Activated T-cell treated with anti-CD3 and anti-CD28 coated beads, Interleukin-2, amount 50 U/mL, for 24 hours (primary cell): ENCODE results near the gene FRMPD4.
"Not testable (repeated sequence)": the region's sequence is repeated elsewhere in the genome, so short reads cannot be mapped to it uniquely, and the experiment has no call there.

Experiments used
- DNase-seq: peaks from one replicate; pipeline ENCODE4 v3.0.0-alpha.2; 2020
- H3K27ac Mint-ChIP-seq: 2 replicates; pipeline ENCODE4 v1.8.0; 2020; ENCODE audit warnings: mild to moderate bottlenecking, mixed read lengths
- H3K27me3 Mint-ChIP-seq: 2 replicates; pipeline ENCODE4 v1.8.0; 2020; ENCODE audit warnings: mixed read lengths
- H3K36me3 Mint-ChIP-seq: 2 replicates; pipeline ENCODE4 v1.8.0; 2020; ENCODE audit warnings: low read depth, mixed read lengths
- H3K4me1 Mint-ChIP-seq: 2 replicates; pipeline ENCODE4 v1.8.0; 2020; ENCODE audit warnings: low read depth, mixed read lengths
- H3K4me3 Mint-ChIP-seq: 2 replicates; pipeline ENCODE4 v1.8.0; 2020; ENCODE audit warnings: mild to moderate bottlenecking, moderate library complexity, mixed read lengths
- H3K9me3 Mint-ChIP-seq: 2 replicates; pipeline ENCODE4 v1.8.0; 2020; ENCODE audit warnings: mixed read lengths

The FRMPD4 gene

DNA sequence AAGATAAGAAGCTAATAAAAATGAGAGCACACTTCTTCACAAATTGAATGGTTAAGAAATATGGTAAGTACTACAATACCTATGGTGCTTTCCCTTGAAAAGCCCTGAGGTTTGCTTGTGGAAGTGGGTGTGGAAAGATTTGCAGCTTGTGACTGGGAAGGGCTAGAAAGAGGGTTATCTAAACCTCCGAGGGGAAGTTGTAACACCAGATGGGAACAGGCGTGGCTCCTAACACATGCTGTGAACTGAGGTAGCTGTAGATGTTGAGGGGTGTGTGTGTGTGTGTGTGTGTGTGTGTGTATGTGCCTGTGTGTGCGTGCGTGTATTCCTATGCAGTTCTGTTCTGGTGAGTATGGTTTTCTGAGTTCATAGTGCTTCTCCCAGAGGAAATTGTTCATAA lies 21.5 kb downstream of the FRMPD4 start:
- Mint-ChIP-seq H3K4me1 (no peaks in the 10 kb centered on the region), H3K4me3 (no peak overlapping the region), H3K36me3 (no peaks in the 10 kb centered on the region), H3K27me3 (peaks cover 8% of the 10 kb centered on the region), H3K9me3 (no peaks in the 10 kb centered on the region), H3K27ac (no peak overlapping the region)
- DNase-seq, result no peak

DNA sequence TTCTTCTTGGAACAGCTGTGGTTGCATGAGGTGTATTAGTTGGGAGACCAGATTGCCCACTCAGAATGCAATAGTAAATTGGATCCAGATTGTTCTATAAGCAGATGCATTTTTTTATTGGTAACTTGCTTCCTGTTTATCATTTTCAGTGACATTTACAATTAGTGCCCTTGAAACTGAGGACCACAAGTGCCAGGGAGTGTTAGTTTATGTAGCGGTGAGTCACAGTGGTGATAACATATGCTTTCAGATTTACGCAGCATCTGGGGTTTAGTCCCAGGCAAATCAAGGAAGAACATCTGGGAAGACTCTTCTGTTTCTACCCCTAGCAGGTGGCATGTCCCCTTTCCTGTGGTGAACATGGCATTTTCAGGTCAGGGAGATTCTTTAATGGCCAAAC lies 24.1 kb downstream of the FRMPD4 start:
- peaks cover 8% of the 10 kb centered on the region for H3K27me3 Mint-ChIP-seq
- no peak overlapping the region for H3K4me3 Mint-ChIP-seq
- H3K9me3 Mint-ChIP-seq, result no peaks in the 10 kb centered on the region
- no peak overlapping the region for H3K27ac Mint-ChIP-seq
- no peaks in the 10 kb centered on the region for H3K4me1 Mint-ChIP-seq
- H3K36me3 Mint-ChIP-seq, result no peaks in the 10 kb centered on the region
- no peak for DNase-seq

DNA sequence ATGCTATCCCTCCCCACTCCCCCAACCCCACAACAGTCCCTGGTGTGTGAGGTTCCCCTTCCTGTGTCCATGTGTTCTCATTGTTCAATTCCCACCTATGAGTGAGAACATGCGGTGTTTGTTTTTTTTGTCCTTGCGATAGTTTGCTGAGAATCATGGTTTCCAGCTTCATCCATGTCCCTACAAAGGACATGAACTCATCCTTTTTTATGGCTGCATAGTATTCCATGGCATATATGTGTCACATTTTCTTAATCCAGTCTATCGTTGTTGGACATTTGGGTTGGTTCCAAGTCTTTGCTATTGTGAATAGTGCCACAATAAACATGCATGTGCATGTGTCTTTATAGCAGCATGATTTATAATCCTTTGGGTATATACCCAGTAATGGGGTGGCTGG lies 25.9 kb downstream of the FRMPD4 start:
- DNase-seq, H3K36me3 Mint-ChIP-seq, H3K4me3 Mint-ChIP-seq, H3K27ac Mint-ChIP-seq, H3K9me3 Mint-ChIP-seq, H3K4me1 Mint-ChIP-seq: not testable (repeated sequence)
- peaks cover 16% of the 10 kb centered on the region for H3K27me3 Mint-ChIP-seq

DNA sequence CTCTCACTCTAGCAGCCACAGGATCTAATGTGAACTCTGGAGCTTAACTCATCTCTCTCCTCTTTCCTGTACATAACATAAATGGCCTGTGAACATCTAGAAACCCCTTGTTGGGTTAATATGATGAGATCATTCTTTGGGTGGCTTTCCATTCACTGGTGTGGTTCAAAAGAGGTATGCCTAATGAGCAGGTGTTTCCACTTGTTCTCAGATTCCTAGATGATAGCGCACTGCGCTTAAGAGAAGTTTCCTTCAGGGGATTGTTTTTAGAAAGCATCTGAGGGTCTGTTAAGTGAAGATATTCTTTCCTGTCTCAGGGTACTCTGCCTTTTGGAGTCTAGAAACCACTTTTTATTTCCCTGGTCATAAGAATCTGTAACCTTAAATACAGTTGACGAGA lies 32.5 kb downstream of the FRMPD4 start:
- DNase-seq, result no peak
- no peaks in the 10 kb centered on the region for H3K4me1 Mint-ChIP-seq
- H3K27ac Mint-ChIP-seq, result no peak overlapping the region
- H3K4me3 Mint-ChIP-seq, result no peak overlapping the region
- H3K36me3 Mint-ChIP-seq, result no peaks in the 10 kb centered on the region
- H3K9me3 Mint-ChIP-seq, result no peaks in the 10 kb centered on the region
- H3K27me3 Mint-ChIP-seq, result peaks cover 13% of the 10 kb centered on the region

DNA sequence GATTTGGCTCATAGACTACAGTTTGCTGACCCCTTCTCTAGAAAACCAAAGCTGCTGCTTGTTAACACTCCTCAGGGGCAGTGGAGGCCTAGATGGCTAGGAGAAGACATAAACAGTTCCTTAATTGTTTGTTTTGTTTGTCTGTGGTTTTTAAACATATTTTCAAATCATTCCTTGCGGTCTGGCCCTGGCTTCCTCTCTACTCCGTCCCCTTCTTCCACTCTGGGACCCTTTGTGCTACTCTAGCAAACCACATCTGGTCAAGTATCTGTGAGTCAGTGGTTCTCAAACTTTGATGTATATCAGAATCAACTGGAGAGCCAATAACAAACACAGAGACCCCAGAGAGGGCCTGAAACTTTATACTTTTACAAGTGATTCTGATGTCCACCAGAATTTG lies 36.1 kb downstream of the FRMPD4 start:
- Mint-ChIP-seq H3K27me3 (peaks cover 8% of the 10 kb centered on the region), H3K4me3 (no peak overlapping the region), H3K27ac (no peak overlapping the region), H3K36me3 (no peaks in the 10 kb centered on the region), H3K9me3 (no peaks in the 10 kb centered on the region), H3K4me1 (no peaks in the 10 kb centered on the region)
- no peak for DNase-seq

DNA sequence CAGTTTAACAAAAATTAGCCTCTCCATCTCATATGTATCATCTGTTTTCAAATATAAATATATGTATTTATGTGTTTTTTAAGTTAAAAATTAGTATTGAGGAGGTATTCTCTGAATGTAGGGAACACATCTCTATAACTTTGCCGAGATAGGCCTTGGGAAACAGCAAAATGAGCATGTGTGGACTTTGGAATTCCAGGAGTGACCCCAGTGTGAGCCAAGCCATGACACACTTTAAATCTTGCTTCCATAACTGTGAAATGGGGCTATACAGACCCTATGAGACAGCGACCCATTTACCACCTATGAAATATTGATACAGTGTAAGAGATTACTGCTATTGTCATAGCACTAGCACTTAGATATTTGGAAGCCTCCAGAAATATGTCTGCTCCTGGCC lies 58.8 kb downstream of the FRMPD4 start:
- no peaks in the 10 kb centered on the region for H3K4me1 Mint-ChIP-seq
- peaks cover 31% of the 10 kb centered on the region for H3K27me3 Mint-ChIP-seq
- no peaks in the 10 kb centered on the region for H3K36me3 Mint-ChIP-seq
- H3K27ac Mint-ChIP-seq, result no peak overlapping the region
- no peak for DNase-seq
- no peak overlapping the region for H3K4me3 Mint-ChIP-seq
- no peaks in the 10 kb centered on the region for H3K9me3 Mint-ChIP-seq

DNA sequence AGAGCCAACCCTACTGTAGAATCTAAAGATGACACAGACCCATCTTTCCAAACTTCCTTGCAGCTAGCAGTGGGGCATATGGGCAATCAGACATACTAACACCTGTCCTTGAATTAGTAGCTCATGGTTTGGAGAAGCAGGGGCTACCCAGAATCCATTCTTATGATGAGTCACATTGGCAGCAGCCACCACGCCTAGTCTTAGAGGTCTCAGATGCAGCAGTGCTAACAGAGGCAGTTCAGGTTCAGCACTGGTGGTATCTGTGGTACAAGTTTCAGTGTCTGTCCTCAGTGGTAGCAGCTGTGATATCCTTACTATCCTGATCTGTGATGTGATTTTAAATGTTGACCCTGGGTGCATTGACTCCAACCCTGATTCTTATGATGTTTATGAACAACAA lies 68.1 kb downstream of the FRMPD4 start:
- no peaks in the 10 kb centered on the region for H3K9me3 Mint-ChIP-seq
- no peaks in the 10 kb centered on the region for H3K4me1 Mint-ChIP-seq
- DNase-seq, result no peak
- H3K27me3 Mint-ChIP-seq, result peaks cover 39% of the 10 kb centered on the region
- no peak overlapping the region for H3K27ac Mint-ChIP-seq
- H3K4me3 Mint-ChIP-seq, result no peak overlapping the region
- no peaks in the 10 kb centered on the region for H3K36me3 Mint-ChIP-seq

DNA sequence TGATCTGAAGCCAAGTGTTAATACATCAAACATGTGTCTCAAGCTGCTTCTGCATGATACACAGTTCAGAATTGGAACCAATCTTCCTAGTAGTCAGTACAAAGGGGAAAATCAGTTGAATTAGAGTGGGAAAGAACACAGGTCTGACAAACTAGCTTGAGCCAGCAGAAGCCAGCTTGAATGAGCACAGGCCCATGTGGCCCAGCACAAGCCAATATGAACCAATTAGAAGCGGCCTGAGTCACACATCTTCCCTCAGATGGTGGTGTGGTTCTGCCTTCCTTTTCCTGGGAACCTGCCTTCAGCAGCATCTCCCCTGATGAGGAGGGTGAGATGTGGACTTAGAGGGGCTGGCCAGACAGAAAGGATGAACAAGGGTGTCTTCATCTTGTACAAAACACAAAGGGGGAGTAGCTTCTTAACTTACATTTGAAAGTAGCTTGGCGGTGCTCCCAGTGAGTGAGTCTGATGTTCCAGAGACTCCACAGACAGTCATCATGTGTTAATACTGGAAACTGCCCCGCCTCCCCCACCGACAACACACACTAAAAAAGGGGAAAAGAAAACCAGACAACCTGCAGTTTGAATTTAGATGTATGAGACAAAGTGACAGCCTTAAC lies 72.0 kb downstream of the FRMPD4 start:
- Mint-ChIP-seq H3K4me3 (no peak overlapping the region), H3K27ac (no peak overlapping the region), H3K4me1 (no peaks in the 10 kb centered on the region), H3K36me3 (no peaks in the 10 kb centered on the region), H3K9me3 (no peaks in the 10 kb centered on the region), H3K27me3 (peaks cover 22% of the 10 kb centered on the region)
- no peak for DNase-seq

DNA sequence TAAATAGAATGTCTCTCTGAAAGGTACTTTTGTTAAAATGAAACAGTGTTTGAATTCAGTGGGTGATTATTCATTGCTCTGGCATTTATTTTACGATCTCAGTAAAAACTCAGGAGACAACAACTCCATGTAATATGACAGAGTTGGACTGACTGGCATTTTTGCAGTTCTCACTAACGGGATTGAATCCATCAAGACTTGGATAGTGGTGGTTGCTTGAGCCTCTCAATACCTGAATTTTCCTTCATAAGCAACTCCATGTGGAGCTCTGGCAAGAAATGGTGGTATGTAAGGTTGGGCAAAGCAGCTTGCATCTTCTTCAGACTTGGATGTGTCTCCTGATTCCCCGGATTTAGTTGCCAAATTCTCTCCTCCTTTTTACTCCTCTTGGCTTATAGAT lies 72.7 kb downstream of the FRMPD4 start:
- Mint-ChIP-seq H3K4me1 (no peaks in the 10 kb centered on the region), H3K36me3 (no peaks in the 10 kb centered on the region), H3K27me3 (peaks cover 19% of the 10 kb centered on the region), H3K9me3 (no peaks in the 10 kb centered on the region), H3K27ac (no peak overlapping the region), H3K4me3 (no peak overlapping the region)
- DNase-seq, result no peak

DNA sequence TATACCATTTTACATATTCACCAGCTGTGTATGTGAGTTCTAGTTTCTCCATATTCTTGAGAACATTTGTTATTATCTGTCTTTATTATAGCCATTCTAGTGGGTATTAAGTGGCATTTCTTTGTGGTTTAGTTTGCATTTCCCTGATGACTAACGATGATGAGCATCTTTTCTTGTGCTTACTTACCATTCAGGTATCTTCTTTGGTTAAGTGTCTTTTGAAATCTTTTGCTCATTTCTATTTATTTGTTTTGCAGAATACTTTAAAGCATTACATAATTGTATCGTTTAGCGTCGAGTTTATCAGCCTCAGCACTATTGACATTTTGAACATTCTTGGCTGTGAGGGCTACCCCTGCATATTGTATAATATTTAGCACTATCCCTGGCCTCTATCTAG lies 85.4 kb downstream of the FRMPD4 start:
- DNase-seq, result no peak
- Mint-ChIP-seq H3K27ac (no peak overlapping the region), H3K4me1 (no peaks in the 10 kb centered on the region), H3K36me3 (no peaks in the 10 kb centered on the region), H3K9me3 (no peaks in the 10 kb centered on the region), H3K27me3 (peaks cover 10% of the 10 kb centered on the region), H3K4me3 (no peak overlapping the region)

DNA sequence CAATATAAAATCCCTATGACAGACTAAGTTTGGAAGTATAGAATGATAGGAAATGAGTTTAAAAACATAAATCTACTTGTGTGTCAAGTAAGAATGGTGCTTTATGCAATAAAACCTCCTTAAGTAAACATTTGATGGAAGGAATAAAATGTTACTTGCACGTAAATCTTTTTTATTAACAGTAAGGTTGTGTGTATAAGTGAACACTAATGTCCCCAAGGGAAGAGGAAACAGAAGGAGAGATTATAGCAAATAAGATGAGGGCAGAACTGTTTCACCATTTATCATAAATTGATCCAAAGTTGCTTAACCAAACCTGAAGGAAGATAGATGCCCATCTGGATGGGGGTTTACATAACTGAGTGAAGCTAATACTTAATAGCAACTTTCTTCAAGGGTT lies 86.8 kb downstream of the FRMPD4 start:
- DNase-seq, result no peak
- H3K4me3 Mint-ChIP-seq, result no peak overlapping the region
- no peaks in the 10 kb centered on the region for H3K9me3 Mint-ChIP-seq
- H3K4me1 Mint-ChIP-seq, result no peaks in the 10 kb centered on the region
- H3K36me3 Mint-ChIP-seq, result no peaks in the 10 kb centered on the region
- H3K27ac Mint-ChIP-seq, result no peak overlapping the region
- H3K27me3 Mint-ChIP-seq, result peaks cover 19% of the 10 kb centered on the region

DNA sequence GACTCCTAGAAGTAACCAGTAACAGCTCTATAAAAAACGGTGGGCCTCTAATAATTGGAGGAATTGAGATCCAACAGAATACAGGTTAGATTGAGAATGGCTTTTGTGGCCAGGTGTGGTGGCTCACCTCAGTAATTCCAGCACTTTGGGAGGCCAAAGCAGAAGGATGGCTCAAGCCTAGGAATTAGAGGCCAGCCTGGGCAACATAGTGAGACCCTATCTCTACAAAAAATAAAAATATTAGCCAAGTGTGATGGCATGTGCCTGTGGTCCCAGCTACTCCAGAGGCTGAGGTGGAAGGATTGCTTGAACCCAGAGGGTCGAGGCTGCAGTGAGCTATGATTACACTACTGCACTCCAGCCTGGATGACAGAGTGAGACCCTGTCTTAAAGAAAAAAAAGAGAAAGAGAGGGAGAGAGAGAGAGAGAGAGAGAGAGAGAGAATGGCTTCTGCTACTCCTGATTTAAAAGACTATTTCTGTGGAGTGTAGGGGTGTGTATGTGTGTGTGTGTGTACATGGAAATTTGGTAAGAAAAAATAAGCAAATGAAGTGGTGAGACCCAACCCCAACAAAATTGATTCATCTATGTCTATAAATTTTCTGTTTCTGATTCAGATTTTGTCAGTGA lies 89.3 kb downstream of the FRMPD4 start:
- no peaks in the 10 kb centered on the region for H3K9me3 Mint-ChIP-seq
- DNase-seq, result no peak
- no peak overlapping the region for H3K4me3 Mint-ChIP-seq
- no peaks in the 10 kb centered on the region for H3K36me3 Mint-ChIP-seq
- peaks cover 23% of the 10 kb centered on the region for H3K27me3 Mint-ChIP-seq
- H3K27ac Mint-ChIP-seq, result no peak overlapping the region
- no peaks in the 10 kb centered on the region for H3K4me1 Mint-ChIP-seq

DNA sequence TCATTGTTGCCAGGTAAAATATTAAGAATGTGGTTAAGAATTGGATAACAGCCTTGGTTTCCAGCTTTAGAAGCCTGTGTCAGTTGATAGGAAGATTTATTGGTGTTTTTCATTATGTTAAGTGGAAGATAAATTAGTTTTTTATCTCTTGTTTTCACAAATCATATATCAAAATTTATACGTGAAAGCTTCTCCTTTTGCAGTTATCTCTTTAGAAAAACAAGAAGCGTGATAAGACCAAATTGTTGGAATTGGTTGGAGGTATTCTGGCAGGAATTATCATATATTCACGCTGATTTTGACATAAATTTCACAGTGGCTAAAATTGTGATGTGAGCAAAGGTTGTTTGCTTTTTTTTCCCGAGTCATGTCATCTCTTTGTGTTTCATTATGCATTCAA lies 90.6 kb downstream of the FRMPD4 start:
- Mint-ChIP-seq H3K9me3 (no peaks in the 10 kb centered on the region), H3K4me1 (no peaks in the 10 kb centered on the region), H3K27me3 (peaks cover 23% of the 10 kb centered on the region), H3K27ac (no peak overlapping the region), H3K36me3 (no peaks in the 10 kb centered on the region), H3K4me3 (no peak overlapping the region)
- no peak for DNase-seq

DNA sequence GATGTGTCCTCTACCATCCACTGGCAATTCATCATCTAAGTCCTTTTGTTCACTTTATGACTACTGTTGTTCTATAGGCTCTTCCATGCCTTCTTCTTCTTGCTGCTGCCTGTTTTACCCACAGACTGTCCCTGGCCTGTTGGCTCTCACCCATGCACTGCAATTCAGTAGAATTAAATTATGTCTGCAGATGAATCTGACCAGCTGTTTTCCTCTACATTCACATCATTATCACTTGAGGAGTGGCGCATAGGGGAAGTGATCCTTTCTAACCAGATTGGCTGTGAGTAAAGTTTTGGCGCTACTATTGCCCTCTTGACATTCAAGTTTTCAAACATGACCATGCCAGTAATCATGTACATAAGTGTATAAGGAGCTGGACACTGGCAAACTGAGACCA lies 91.7 kb downstream of the FRMPD4 start:
- H3K9me3 Mint-ChIP-seq, result no peaks in the 10 kb centered on the region
- H3K36me3 Mint-ChIP-seq, result no peaks in the 10 kb centered on the region
- H3K27ac Mint-ChIP-seq, result no peak overlapping the region
- H3K27me3 Mint-ChIP-seq, result peaks cover 23% of the 10 kb centered on the region
- no peak for DNase-seq
- H3K4me1 Mint-ChIP-seq, result no peaks in the 10 kb centered on the region
- H3K4me3 Mint-ChIP-seq, result no peak overlapping the region

DNA sequence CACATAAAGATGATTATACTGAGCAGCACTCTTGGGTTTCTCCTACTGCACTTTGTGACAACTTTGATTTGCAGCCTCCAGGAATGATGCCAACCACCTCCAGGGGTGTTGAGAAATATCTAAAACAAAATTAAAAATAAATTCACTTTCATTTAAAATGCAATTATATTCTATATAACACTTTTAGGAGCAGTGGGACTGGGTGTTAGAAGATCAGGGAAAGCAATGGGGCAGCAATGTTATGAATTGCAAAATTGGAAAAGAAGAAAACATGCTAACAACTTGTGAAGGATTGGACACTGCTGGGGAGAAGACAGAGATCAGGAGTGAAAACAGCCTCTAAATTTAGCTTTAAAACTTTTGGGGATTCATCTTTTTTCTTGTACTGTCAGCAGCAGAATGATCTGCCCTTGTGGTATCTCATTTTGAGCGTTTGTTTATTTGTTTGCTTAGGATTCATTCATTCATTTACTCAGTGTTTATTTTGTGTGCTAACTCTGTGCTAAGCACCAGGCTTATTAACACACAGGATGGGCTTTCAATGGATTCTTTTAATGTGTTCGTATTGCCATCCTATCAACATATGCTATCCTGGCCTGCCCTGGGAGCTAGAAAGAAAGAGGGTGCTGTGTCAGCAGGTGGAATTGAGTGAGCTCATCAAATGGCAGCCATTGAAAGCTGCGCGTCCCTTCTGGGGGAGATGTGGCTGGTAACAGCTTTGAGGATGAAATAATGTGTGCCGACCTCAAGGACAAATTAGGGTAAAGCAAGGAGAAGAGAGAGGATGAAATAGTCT lies 96.5 kb downstream of the FRMPD4 start:
- DNase-seq, result no peak
- no peak overlapping the region for H3K4me3 Mint-ChIP-seq
- H3K27ac Mint-ChIP-seq, result no peak overlapping the region
- H3K4me1 Mint-ChIP-seq, result no peaks in the 10 kb centered on the region
- H3K27me3 Mint-ChIP-seq, result peaks cover 15% of the 10 kb centered on the region
- no peaks in the 10 kb centered on the region for H3K9me3 Mint-ChIP-seq
- no peaks in the 10 kb centered on the region for H3K36me3 Mint-ChIP-seq
